Hepatocyte (in vitro differentiated cells): Measurements from ENCODE around the gene NELFA.

ENCODE experiments used
- CTCF ChIP-seq: fragments of 200-600 bp; sonication (generic); IDR thresholded peaks from 2 replicates; pipeline ENCODE4 v1.5.1; 2016; ENCODE audit warnings: antibody characterized with exemption, mild to moderate bottlenecking; ENCODE audit not compliant: poor library complexity
- EZH2 ChIP-seq: fragments of 200-600 bp; sonication (generic); IDR thresholded peaks from 2 replicates; pipeline ENCODE4 v1.6.1; 2016; ENCODE audit warnings: antibody characterized with exemption, mild to moderate bottlenecking, borderline replicate concordance
- EZH2phosphoT487 ChIP-seq: fragments of 200-600 bp; sonication (generic); IDR thresholded peaks from one replicate; pipeline ENCODE4 v1.6.1; 2018; ENCODE audit warnings: antibody characterized with exemption, mild to moderate bottlenecking, low read depth, moderate library complexity; ENCODE audit not compliant: unreplicated experiment, severe bottlenecking

DNA sequence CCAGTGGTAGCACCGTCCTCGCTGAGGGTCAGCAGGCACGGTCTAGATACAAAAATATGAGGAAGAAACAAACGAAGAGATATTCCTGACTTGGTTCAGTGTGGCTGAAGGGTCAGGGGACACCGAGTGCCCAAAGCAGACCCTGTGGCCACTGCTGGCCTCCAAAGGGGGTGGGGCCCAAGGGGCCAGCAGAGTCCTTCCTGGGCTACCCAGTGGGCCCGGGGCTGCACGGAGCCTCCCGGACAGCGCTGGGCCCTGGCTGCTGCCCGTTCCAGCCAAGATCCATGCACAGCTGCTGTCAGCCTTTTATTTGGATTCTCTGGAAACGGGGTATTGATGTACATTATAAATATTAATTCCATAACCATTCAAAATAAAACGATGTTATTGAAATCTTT, 20.4 kb downstream of the NELFA start:
- TF ChIP-seq CTCF = no peak
- no peak for TF ChIP-seq EZH2phosphoT487
- TF ChIP-seq EZH2 = no peak
